HepG2 (cell line): ENCODE measurements around the gene LANCL2.

Experiments used
- EZH2 ChIP-seq: conservative IDR thresholded peaks from 2 replicates; pipeline ENCODE4 v1.6.1; 2012; ENCODE audit warnings: mild to moderate bottlenecking, low read depth, low read length, moderate library complexity
- GABPB1 ChIP-seq: IDR thresholded peaks from 2 replicates; pipeline ENCODE4 v1.6.1; 2016; ENCODE audit warnings: mild to moderate bottlenecking, missing genetic modification reagents, moderate library complexity, missing compliant biosample characterization
- IRF2 ChIP-seq: IDR thresholded peaks from 2 replicates; pipeline ENCODE4 v1.6.1; 2018; ENCODE audit warnings: missing genetic modification reagents, missing compliant biosample characterization
- JUND ChIP-seq: sonication (generic); formaldehyde crosslinking; IDR thresholded peaks from 2 replicates; pipeline ENCODE4 v1.8.0; 2022; ENCODE audit warnings: mild to moderate bottlenecking, missing genetic modification reagents
- KDM1A ChIP-seq: IDR thresholded peaks from 2 replicates; pipeline ENCODE4 v1.6.1; 2016; ENCODE audit warnings: missing compliant biosample characterization
- MIXL1 ChIP-seq: IDR thresholded peaks from 2 replicates; pipeline ENCODE4 v1.6.1; 2016
- RXRA ChIP-seq: sonication (generic); formaldehyde crosslinking; IDR thresholded peaks from 2 replicates; pipeline ENCODE4 v1.5.1; 2020; ENCODE audit warnings: missing genetic modification reagents
- ZFP36 ChIP-seq: fragments of 150-350 bp; IDR thresholded peaks from 2 replicates; pipeline ENCODE4 v1.6.1; 2018; ENCODE audit warnings: borderline replicate concordance, low read length, low read depth; ENCODE audit not compliant: partially characterized antibody
- ZNF564 ChIP-seq: sonication (generic); formaldehyde crosslinking; IDR thresholded peaks from 2 replicates; pipeline ENCODE4 v1.8.1; 2023; ENCODE audit warnings: mild to moderate bottlenecking, missing genetic modification reagents
- TF ChIP-seq, protein P1 (sequence below): sonication (generic); formaldehyde crosslinking; IDR thresholded peaks from 2 replicates; pipeline ENCODE4 v1.4.0; 2020; ENCODE audit warnings: missing genetic modification reagents

GRCh38 chr7:55336540-55336939, 28.6 kb upstream of the LANCL2 start:
- TF ChIP-seq IRF2 (CRISPR knock-in tag) (no peak), GABPB1 (CRISPR knock-in tag) (no peak), JUND (CRISPR knock-in tag) (no peak), EZH2 (no peak), KDM1A (CRISPR knock-in tag) (no peak), ZFP36 (no peak), MIXL1 (CRISPR knock-in tag) (no peak), RXRA (no peak), ZNF564 (no peak)
- TF ChIP-seq, protein P1, sequence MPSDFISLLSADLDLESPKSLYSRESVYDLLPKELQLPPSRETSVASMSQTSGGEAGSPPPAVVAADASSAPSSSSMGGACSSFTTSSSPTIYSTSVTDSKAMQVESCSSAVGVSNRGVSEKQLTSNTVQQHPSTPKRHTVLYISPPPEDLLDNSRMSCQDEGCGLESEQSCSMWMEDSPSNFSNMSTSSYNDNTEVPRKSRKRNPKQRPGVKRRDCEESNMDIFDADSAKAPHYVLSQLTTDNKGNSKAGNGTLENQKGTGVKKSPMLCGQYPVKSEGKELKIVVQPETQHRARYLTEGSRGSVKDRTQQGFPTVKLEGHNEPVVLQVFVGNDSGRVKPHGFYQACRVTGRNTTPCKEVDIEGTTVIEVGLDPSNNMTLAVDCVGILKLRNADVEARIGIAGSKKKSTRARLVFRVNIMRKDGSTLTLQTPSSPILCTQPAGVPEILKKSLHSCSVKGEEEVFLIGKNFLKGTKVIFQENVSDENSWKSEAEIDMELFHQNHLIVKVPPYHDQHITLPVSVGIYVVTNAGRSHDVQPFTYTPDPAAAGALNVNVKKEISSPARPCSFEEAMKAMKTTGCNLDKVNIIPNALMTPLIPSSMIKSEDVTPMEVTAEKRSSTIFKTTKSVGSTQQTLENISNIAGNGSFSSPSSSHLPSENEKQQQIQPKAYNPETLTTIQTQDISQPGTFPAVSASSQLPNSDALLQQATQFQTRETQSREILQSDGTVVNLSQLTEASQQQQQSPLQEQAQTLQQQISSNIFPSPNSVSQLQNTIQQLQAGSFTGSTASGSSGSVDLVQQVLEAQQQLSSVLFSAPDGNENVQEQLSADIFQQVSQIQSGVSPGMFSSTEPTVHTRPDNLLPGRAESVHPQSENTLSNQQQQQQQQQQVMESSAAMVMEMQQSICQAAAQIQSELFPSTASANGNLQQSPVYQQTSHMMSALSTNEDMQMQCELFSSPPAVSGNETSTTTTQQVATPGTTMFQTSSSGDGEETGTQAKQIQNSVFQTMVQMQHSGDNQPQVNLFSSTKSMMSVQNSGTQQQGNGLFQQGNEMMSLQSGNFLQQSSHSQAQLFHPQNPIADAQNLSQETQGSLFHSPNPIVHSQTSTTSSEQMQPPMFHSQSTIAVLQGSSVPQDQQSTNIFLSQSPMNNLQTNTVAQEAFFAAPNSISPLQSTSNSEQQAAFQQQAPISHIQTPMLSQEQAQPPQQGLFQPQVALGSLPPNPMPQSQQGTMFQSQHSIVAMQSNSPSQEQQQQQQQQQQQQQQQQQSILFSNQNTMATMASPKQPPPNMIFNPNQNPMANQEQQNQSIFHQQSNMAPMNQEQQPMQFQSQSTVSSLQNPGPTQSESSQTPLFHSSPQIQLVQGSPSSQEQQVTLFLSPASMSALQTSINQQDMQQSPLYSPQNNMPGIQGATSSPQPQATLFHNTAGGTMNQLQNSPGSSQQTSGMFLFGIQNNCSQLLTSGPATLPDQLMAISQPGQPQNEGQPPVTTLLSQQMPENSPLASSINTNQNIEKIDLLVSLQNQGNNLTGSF (CRISPR knock-in tag), result no peak
